Measurements from ENCODE around the gene XPR1.
"Not testable (repeated sequence)": the region's sequence is repeated elsewhere in the genome, so short reads cannot be mapped to it uniquely, and the experiment has no call there.

XPR1 gene

GRCh38 chr1:180842491-180843275, 210.9 kb downstream of the XPR1 start:
- no peak for DNase-seq

- DNase-seq, result no peak
Measured at GRCh38 chr1:180845352-180845751, 213.5 kb downstream of the XPR1 start.

- no peak for DNase-seq
Measured at GRCh38 chr1:180848191-180848590, 216.4 kb downstream of the XPR1 start.

- DNase-seq, result no peak
Measured at GRCh38 chr1:180849031-180849775, 217.4 kb downstream of the XPR1 start.

- no peak for DNase-seq
Measured at GRCh38 chr1:180851995-180852887, 220.4 kb downstream of the XPR1 start.

GRCh38 chr1:180854001-180854400, 222.2 kb downstream of the XPR1 start:
- no peak for DNase-seq

GRCh38 chr1:180854456-180854855, 222.6 kb downstream of the XPR1 start:
- no peak for DNase-seq

GRCh38 chr1:180857947-180858725, 226.3 kb downstream of the XPR1 start:
- DNase-seq, result not testable (repeated sequence)

GRCh38 chr1:180859306-180859705, 227.5 kb downstream of the XPR1 start:
- no peak for DNase-seq

GRCh38 chr1:180860535-180860934, 228.7 kb downstream of the XPR1 start:
- no peak for DNase-seq

- DNase-seq, result no peak
Measured at GRCh38 chr1:180862305-180862704, 230.5 kb downstream of the XPR1 start.

GRCh38 chr1:180863158-180863775, 231.4 kb downstream of the XPR1 start:
- no peak for DNase-seq

GRCh38 chr1:180881806-180882509, 250.1 kb downstream of the XPR1 start:
- no peak for DNase-seq

GRCh38 chr1:180884588-180885300, 252.9 kb downstream of the XPR1 start:
- no peak for DNase-seq

- no peak for DNase-seq
Measured at GRCh38 chr1:180886338-180886737, 254.5 kb downstream of the XPR1 start.

- DNase-seq, result no peak
Measured at GRCh38 chr1:180887841-180888240, 256.0 kb downstream of the XPR1 start.

- DNase-seq, result no peak
Measured at GRCh38 chr1:180888870-180889269, 257.0 kb downstream of the XPR1 start.

- no peak for DNase-seq
Measured at GRCh38 chr1:180889325-180889724, 257.5 kb downstream of the XPR1 start.

- no peak for DNase-seq
Measured at GRCh38 chr1:180892272-180892671, 260.4 kb downstream of the XPR1 start.

GRCh38 chr1:180892675-180893074, 260.9 kb downstream of the XPR1 start:
- DNase-seq, result no peak

- no peak for DNase-seq
Measured at GRCh38 chr1:180893614-180894013, 261.8 kb downstream of the XPR1 start.

All from activated CD8-positive, alpha-beta memory T cell treated with anti-CD3 and anti-CD28 coated beads for 24 hours (primary cell).